CD4-positive, alpha-beta T cell treated with Interferon gamma for 1 hour (primary cell): ENCODE data around the gene KRTAP1-5.
"Not testable (repeated sequence)": the region's sequence is repeated elsewhere in the genome, so short reads cannot be mapped to it uniquely, and the experiment has no call there.

Source experiments
- DNase-seq: peaks from one replicate; pipeline ENCODE4 v3.0.0-alpha.2; 2020

Gene KRTAP1-5, protein sequence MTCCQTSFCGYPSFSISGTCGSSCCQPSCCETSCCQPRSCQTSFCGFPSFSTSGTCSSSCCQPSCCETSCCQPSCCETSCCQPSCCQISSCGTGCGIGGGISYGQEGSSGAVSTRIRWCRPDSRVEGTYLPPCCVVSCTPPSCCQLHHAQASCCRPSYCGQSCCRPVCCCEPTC

DNA sequence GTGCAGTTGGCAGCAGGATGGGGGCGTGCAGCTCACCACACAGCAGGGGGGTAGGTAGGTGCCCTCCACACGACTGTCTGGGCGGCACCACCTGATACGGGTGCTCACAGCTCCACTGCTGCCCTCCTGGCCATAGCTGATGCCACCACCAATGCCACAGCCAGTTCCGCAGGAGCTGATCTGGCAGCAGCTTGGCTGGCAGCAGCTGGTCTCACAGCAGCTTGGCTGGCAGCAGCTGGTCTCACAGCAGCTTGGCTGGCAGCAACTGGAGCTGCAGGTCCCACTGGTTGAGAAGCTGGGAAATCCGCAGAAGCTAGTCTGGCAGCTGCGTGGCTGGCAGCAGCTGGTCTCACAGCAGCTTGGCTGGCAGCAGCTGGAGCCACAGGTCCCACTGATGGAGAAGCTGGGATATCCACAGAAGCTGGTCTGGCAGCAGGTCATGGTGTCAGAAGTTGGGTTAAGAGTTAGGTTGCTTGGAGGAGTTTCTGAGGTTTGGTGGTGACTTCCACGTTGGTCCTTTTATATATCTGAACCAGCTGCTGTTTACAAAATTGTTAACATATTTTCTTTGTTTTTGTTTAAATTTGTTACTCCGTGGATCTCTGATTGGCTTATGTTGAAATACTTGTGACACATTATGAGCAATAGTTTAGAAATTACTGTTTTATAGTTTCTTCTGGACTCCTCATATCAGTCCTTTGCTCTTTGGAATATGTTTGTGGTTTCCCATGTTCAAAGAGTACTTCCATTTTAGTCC lies at the start of gene KRTAP1-5:
TSS of gene KRTAP1-5 (minus strand) at position 494 of the 757 bp plus-strand sequence. CDS start at position 441, 53 bp downstream.
- DNase-seq = no peak

DNA sequence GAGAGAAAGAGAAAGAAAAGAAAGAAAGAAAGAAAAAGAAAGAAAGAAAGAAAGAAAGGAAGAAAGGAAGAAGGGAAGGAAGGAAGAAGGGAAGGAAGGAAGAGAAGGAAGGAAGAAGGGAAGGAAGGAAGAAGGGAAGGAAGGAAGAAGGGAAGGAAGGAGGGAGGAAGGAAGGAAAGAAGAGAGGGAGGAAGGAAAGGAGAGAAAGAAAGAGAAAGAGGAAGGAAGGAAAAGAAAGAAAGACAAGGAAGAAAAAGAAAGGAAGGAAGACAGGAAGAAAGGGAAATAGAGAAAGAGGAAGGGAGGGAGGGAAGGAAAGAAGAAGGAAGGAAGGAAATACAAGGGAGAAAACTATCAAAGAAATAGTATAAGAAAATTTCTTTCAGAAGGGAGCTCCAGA lies 49.8 kb upstream of the KRTAP1-5 start:
- no peak for DNase-seq

DNA sequence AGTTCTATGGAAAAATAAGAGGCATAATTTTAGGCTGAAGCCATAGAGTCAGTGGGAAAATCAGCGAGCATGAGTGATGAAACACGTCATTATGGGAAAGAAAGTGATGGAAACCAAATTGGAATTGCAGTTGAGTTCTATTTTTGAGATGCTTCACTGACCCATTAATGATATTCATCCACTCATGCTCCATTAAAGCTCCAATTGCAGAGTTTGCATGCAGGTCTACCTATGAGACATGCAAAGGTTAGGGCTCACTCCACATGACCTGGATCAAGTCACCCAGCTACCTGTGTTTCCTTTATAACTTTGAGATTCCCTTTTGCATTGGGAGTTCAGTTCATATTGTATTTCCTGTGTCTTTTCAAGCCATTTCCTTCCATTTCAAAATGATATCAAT lies 46.7 kb upstream of the KRTAP1-5 start:
- DNase-seq = no peak

DNA sequence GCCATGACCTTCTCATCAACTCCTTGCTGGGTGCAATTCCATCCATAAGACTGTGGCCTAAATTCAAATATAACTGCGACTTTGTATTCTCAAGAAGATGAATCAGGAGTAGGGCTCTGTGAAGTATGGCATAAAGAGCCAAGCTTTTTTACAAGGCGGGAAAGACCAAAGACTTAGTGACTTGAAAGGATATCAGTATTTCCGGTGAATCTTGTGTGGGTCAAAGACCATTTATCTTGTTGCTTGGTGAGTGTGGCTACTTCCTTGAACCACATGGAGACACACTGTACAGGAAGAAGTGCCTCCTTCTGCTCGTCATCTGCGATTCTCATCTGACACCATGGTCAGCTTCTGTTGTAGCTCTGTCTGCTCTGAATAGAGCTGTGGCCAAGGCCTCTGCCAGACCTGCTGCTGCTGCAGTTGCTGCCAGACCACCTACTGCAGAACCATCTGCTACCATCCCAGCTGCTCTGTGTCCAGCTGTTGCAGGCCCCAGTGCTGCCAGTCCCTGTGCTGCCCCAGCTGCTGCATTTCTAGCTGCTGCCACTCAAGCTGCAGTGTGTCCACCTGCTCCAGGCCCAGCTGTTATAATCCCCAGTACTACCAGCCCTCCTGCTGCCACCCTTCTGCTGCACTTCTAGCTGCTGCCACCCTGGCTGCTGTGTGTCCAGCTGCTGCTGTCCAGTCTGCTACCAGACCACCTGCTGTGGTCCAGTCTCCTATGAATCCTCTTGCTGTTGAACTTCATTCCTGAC lies 44.8 kb upstream of the KRTAP1-5 start:
- no peak for DNase-seq

DNA sequence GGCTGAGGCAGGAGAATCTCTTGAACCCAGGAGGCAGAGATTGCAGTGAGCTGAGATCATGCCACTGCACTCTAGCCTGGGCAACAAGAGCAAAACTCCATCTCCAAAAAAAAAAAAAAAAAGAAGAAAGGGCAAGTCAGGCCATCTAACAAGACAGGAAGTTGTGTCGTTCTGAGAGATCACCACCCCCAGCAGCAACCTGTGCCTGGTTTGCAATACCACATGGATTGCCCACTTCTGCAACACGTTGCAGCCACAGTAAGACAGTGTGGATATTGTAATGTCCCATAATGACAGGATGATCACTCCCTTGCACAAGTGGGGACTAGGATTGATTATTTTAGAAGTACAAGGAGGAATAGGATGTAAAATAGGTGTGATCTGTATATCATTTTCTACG lies 42.0 kb upstream of the KRTAP1-5 start:
- DNase-seq = no peak

DNA sequence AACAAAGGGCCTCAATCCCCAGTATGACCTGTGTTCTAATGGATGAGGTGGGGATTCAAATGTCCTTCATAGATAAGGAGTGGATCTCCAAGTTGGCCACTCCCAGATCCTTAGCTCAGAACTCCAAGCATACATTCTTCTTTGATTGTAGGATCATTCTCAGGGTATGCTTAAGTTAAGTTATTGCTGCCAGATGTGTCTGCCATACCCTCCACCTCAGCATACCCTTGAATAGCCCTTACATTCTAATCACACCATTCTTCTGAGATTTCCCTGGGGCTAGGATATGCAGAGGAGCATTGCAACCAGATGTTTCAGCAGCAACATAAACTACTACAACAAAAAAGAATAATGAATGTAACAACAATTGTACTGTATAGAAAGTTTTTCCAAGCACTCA lies 40.3 kb upstream of the KRTAP1-5 start:
- no peak for DNase-seq

DNA sequence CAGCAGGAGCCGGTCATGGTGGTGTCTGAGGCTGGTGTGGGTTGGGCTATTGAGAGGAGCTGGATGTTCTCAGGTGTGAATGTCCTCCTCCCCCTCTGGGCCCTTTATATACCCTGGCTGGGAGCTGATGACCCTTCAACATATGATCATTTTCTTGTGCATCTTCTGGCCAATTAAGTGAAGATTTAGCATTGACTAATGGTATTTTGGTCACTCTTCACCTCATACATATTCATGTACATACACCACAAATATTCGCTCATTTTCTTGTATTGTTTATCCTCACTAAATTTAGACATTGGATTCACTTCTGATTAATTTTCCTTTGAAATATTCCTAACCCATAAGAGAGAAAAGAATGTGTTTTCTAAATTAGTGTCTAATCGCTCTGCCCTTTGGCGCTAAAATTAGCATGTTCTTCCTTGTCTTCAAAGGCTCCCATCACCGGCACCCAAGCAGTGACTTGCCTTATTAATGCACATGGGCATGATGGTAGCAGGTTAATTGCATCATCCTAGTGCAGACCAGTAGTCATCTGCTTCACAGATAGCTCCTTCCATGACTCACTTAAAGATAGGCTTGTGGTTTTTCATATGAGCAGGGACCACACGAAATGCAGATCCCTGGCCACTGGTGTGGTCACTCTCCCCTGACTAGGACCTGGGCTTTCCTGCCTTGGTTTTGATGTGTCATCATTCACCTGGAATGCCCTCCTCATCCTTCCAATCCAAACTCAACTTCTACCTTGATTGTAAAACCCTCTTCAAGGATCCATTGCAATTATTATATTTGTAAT lies 39.0 kb upstream of the KRTAP1-5 start, which contains the start of gene KRTAP2-4:
TSS of gene KRTAP2-4 (minus strand) at position 51 of the 796 bp plus-strand sequence. CDS start at position 17, 34 bp downstream.
- no peak for DNase-seq

DNA sequence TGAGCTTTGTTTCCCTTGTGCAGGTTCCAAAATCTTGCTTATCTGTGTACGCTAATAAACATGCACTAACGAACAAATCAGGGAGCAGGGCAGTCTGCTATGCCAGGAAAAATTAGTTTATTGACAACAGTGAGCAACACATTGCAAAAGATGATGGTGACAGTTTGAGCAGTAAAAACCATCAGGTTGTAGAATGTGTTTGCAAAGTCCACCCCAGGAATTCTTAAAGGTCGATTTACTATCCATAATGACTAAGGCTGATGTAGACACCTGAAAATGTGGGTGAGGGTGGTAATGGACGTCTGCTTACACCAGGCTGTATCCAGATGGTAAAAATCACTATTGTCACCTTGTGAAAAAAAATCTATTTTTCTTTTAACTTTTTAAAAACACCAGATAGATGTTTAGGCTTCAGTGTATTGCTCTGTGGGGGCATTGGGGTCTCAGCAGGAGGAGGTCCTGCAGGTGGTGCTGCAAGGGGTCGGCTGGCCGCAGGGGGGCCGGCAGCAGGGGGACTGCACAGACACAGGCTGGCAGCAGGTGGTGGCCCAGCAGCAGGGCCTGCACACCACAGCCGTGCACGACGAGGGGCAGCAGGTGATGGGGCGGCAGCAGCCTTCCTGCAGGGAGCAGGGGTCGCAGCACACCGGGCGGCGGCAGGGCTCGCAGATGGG lies 38.1 kb upstream of the KRTAP1-5 start:
- DNase-seq = not testable (repeated sequence)

DNA sequence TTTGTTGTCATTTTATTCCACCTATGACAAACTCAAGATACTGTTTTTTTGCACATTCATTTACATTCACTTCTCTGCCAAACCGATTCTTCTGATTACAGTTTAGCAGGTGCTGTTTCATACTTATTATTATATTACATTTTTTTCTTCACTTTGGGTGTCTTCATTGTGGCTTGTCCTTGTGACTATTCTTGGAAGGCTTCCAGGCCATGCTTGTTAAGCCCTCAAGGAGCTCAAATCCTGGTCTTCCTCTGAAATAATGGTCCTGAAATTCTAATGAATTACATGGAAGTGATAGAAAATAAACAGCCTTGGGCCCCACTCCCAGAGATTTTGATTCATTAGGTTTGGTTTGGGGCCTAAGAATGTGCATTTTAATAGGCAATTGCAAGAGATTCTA lies 37.3 kb upstream of the KRTAP1-5 start:
- no peak for DNase-seq

DNA sequence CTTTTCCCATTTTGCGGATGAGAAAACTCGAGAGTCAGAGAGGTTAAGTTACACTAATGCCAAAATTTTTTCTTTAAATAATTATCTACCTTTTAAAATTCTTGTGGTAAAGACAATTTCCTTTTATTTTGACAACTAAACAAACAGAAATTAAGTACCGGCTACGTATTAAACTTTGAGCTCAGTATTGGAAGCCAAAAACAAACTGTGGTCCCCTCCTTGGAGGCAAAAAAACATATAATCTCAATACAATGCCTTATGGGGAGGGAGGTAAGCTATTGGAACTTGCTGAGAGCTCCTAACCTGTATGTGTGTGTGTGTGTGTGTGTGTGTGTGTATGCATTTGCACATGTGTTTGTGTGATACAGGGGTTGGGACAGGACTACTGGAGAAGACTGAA lies 36.4 kb upstream of the KRTAP1-5 start:
- no peak for DNase-seq

DNA sequence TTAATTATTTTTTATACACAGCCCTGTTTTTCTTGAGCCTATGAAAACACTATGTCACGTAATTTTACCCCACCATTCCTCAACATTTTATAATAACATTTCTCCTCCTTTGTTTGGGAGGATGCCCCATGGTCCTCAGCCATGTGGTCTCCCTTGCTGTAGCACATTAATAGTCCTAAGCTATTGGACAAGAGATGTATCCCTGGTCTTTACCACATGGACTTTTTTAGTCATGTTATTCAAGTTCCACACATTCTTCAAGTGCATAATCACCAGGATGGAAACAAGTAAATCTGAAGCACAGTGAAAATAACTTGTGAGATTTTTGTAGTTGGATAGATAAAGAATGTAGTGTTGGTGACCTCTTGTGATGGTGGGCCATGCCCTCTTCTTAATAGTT lies 35.0 kb upstream of the KRTAP1-5 start:
- DNase-seq = no peak

DNA sequence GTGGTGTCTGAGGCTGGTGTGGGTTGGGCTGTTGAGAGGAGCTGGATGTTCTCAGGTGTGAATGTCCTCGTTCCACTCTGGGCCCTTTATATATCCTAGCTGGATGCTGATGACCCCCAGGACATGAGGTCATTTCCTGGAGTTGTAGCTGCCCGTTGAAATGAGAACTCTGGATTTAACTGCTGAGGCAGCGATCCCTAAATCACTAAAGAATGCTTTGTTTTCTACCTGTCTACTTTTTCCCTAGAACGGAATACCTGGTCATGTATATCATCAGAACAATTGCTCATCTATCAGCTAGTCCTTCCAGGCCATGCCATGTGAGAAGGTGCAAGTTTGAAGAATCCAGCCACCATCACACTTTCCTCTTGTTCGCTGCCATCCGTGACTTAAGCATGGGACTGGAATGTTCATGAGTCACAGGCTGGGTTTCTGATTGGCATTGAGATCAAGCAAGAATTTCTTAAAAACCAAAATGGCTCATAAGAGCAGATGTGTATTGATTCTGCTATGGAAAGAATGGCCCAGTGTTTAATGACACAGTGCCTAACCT lies 33.1 kb upstream of the KRTAP1-5 start, which contains the start of gene KRTAP2-3:
TSS of gene KRTAP2-3 (minus strand) at position 63 of the 553 bp plus-strand sequence. CDS start 64 bp downstream, outside the sequence.
- no peak for DNase-seq

DNA sequence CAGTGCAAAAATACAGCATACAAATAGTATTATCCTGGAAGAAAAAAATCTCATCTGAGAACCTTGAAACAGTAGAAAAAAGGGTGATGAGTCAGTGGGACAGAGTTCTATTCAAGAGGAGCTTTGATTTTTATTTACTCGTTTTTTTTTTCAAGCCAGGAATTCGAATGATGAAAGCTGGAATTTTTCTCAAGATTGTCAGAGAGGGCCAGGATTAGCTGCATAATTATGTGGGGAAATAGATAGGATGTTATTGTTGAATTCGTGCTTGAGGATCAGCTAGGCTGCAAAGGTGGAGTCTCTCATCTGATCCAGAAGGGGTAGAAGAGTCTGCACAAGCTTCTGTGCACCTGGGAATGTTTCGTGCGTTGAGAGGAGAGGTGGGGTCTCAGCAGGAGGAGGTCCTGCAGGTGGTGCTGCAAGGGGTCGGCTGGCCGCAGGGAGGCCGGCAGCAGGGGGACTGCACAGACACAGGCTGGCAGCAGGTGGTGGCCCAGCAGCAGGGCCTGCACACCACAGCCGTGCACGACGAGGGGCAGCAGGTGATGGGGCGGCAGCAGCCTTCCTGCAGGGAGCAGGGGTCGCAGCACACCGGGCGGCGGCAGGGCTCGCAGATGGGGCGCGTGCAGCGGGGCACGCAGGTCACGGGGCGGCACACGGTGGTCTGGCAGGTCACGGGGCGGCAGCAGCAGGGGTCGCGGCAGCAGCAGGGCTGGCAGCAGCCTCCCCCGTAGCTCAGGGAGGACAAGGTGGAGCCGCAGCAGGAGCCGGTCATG lies 32.5 kb upstream of the KRTAP1-5 start:
- DNase-seq = not testable (repeated sequence)

DNA sequence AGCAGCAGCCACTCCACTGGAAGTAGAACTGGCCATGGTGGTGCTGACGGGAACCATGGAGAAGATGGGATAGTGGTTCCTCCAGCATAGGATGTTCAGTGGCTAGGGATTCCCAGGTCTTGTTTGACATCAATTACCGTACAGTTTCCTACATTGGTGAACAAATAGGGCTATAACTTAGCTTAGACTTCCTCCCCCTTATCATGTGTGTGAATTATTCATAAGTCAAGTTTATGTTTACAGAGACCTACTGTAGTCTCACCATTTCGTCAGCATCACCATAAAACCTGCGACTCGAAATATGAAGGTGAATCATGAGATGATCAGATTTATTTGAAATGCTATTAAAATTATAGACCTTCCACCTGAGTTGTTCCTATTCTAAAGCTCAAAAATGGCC lies 31.7 kb upstream of the KRTAP1-5 start:
- no peak for DNase-seq

DNA sequence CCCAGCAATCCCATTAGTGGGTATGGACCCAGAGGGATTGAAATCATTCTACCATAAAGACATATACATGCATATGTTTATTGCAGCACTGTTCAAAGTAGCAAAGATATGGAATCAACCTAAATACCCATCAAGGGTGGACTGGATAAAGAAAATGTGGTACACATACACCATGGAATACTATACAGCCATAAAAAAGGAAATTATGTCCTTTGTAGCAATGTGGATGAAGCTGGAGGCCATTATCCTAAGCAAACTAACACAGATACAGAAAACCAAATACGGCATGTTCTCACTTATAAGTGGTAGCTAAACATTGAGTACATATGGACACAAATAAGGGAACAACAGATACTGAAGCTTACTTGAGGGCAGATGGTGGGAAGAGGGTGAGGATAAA lies 30.5 kb upstream of the KRTAP1-5 start:
- DNase-seq = no peak

DNA sequence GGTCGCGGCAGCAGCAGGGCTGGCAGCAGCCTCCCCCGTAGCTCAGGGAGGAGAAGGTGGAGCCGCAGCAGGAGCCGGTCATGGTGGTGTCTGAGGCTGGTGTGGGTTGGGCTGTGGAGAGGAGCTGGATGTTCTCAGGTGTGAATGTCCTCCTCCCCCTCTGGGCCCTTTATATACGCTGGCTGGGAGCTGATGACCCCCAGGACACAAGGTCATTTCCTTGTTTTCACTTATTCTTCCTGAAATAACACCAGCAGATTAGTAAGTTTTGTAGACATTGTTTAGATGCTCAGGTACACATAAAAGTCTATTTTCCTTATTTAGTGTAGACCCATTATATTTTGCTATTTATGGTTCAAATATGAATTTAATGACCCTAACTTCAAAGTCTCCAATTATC lies 28.1 kb upstream of the KRTAP1-5 start, which contains the start of gene KRTAP2-2:
TSS of gene KRTAP2-2 (minus strand) at position 101 of the 400 bp plus-strand sequence. CDS start at position 82, 19 bp downstream.
- not testable (repeated sequence) for DNase-seq

DNA sequence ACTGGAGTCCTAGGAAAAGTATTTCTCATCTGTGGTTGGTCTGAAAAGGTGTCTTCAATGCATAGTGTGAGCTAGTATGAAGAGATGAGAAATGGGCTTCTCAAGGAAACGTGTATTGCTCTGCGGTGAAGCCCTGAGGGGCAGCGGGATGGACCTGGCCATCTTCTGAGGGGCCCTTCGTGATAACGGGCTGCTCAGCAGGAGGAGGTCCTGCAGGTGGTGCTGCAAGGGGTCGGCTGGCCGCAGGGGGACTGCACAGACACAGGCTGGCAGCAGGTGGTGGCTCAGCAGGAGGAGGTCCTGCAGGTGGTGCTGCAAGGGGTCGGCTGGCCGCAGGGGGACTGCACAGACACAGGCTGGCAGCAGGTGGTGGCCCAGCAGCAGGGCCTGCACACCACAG lies 27.5 kb upstream of the KRTAP1-5 start:
- DNase-seq = not testable (repeated sequence)

DNA sequence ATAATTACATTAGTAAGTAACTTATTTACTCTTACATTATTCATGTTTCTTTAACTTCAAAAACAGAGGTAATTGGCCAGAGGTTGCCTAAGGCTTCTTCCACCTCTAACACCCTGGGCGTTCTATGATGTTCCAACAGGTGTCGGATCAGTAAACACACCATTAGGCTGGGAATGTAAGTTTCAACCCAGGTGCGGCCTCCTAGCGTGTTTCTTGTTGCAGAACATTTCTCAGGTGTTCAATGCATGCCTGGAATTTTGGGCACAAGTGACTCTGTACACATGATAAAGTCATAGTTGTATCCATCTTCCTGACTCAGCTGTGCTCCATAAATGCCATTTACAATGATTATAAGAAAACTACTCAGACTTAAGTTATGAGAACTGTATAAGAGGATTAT lies 27.0 kb upstream of the KRTAP1-5 start:
- no peak for DNase-seq

DNA sequence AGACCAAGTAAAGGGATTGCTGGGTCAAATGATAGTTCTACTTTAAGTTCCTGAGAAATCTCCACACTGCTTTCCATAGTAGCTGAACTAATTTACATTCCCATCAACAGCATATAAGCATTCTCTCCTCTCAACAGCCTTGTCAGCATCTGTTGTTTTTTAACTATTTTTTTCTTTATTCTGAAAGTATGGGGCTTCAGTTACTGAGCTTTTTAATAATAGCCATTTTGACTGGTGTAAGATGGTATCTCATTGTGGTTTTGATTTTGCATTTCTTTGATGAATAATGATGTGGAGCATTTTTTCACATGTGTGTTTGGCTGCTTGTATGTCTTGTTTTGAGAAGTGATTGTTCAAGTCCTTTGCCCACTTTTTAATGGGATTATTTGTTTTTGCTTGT lies 25.6 kb upstream of the KRTAP1-5 start:
- no peak for DNase-seq

DNA sequence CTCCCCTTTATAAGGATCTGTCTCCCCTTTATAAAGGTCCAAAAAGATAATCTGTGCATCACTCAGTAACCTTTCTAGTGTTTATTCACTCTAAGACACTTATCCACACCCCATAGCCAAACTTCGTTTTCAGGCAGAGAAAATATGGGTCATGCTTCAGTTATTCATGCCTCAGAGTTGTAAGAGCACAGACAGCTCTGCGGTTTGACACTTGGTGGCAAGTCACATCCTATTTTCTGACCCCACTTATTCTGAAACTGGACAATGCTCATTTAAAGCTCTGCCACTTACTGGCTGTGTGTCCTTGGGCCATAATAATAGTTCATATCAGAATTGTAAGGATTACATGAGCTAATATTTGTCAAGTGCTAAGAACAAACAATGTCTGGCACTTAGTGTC lies 22.1 kb upstream of the KRTAP1-5 start:
- no peak for DNase-seq

DNA sequence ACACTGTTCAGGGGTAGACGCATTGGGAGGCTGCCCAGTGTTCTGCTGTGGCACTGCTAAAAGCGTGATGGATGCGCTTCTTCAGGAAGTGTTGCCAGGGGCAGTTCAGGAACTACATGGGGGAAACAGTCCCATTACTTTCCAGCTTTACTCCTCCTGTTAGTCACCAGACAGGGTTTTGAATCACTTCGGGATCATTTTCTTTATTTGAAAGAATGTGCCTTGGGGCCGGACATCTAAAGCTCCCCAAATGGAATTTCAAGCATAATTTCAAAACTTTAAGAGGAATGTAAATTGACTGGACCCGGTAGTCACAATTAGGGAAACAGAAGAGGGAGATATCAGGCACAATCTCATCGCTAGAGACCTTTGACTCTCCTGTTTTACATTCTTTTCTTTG lies 21.4 kb upstream of the KRTAP1-5 start:
- DNase-seq = no peak
